Ureter (tissue), 1 donor: ENCODE measurements around the gene SCRG1. TPM values are rescaled to one million over a fixed set of nuclear protein-coding genes. Genes with fewer than 3 reads are reported as not detected.

Source experiments
- DNase-seq: peaks from one replicate; pipeline ENCODE4 v3.0.0-alpha.2; 2020; ENCODE audit warnings: low spot score
- total RNA-seq: library from RNA; stranded (reverse); gene quantifications from one replicate; pipeline ENCODE4 v1.2.4, GENCODE V29; 2023
- donor health status: DM: yes; HTN: yes; CAD: no.

Gene SCRG1
- total RNA-seq: 2.3 TPM

GRCh38 chr4:173398779-173399415 is at the start of gene SCRG1:
Gene SCRG1, minus strand, starts transcription at chr4:173399116. Its CDS starts 7,702 bp downstream, at chr4:173391414.
- no peak for DNase-seq

GRCh38 chr4:173448103-173448502 is 49.2 kb upstream of the SCRG1 start:
- DNase-seq: no peak

- DNase-seq: no peak
Observed at GRCh38 chr4:173446416-173446815, 47.5 kb upstream of the SCRG1 start.

- no peak for DNase-seq
Observed at GRCh38 chr4:173443121-173443520, 44.2 kb upstream of the SCRG1 start.

- no peak for DNase-seq
Observed at GRCh38 chr4:173442223-173442932, 43.5 kb upstream of the SCRG1 start.

- DNase-seq: no peak
Observed at GRCh38 chr4:173440888-173441287, 42.0 kb upstream of the SCRG1 start.

GRCh38 chr4:173436771-173437265 is 37.9 kb upstream of the SCRG1 start:
- DNase-seq: no peak

GRCh38 chr4:173436149-173436579 is 37.2 kb upstream of the SCRG1 start:
- no peak for DNase-seq

- DNase-seq: no peak
Observed at GRCh38 chr4:173434231-173434630, 35.3 kb upstream of the SCRG1 start.

- DNase-seq: no peak
Observed at GRCh38 chr4:173433447-173433846, 34.5 kb upstream of the SCRG1 start.

- no peak for DNase-seq
Observed at GRCh38 chr4:173432430-173432829, 33.5 kb upstream of the SCRG1 start.

GRCh38 chr4:173426064-173426463 is 27.1 kb upstream of the SCRG1 start:
- no peak for DNase-seq

- no peak for DNase-seq
Observed at GRCh38 chr4:173424899-173425805, 26.2 kb upstream of the SCRG1 start.

- DNase-seq: no peak
Observed at GRCh38 chr4:173420801-173421200, 21.9 kb upstream of the SCRG1 start.

GRCh38 chr4:173420324-173420752 is 21.4 kb upstream of the SCRG1 start:
- DNase-seq: no peak

GRCh38 chr4:173418639-173419038 is 19.7 kb upstream of the SCRG1 start:
- DNase-seq: no peak

GRCh38 chr4:173417833-173418232 is 18.9 kb upstream of the SCRG1 start:
- DNase-seq: no peak

GRCh38 chr4:173415885-173416653 is 17.2 kb upstream of the SCRG1 start:
- DNase-seq: no peak

GRCh38 chr4:173415092-173415491 is 16.2 kb upstream of the SCRG1 start:
- DNase-seq: no peak

- DNase-seq: no peak
Observed at GRCh38 chr4:173414456-173414855, 15.5 kb upstream of the SCRG1 start.

GRCh38 chr4:173413036-173413435 is 14.1 kb upstream of the SCRG1 start:
- DNase-seq: no peak
